ENCODE data around the gene OR5K1.

The OR5K1 gene

GRCh38 chr3:98449606-98450193 lies 13.3 kb upstream of the OR5K1 start:
- TF ChIP-seq, protein P1, sequence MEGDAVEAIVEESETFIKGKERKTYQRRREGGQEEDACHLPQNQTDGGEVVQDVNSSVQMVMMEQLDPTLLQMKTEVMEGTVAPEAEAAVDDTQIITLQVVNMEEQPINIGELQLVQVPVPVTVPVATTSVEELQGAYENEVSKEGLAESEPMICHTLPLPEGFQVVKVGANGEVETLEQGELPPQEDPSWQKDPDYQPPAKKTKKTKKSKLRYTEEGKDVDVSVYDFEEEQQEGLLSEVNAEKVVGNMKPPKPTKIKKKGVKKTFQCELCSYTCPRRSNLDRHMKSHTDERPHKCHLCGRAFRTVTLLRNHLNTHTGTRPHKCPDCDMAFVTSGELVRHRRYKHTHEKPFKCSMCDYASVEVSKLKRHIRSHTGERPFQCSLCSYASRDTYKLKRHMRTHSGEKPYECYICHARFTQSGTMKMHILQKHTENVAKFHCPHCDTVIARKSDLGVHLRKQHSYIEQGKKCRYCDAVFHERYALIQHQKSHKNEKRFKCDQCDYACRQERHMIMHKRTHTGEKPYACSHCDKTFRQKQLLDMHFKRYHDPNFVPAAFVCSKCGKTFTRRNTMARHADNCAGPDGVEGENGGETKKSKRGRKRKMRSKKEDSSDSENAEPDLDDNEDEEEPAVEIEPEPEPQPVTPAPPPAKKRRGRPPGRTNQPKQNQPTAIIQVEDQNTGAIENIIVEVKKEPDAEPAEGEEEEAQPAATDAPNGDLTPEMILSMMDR (IDR thresholded peaks at IDR 0.05; ENCODE audit: insufficient read depth, low read length, missing control alignments): no peak

GRCh38 chr3:98450372-98450771 lies 12.6 kb upstream of the OR5K1 start:
- TF ChIP-seq, protein P1 (IDR thresholded peaks at IDR 0.05; ENCODE audit: insufficient read depth, low read length, missing control alignments): no peak
- POLR2A ChIA-PET: no interaction called here
- H3K4me3 ChIP-seq (ENCODE audit: low read depth, low read length): no peak overlapping the region
- DNase-seq (ENCODE audit: low read depth, low spot score): no peak
- CTCF ChIA-PET: no interaction called here

More at GRCh38 chr3:98449606-98450193, 13.3 kb upstream of the OR5K1 start:
- H3K4me3 ChIP-seq (ENCODE audit: low read depth, low read length): no peak overlapping the region
- CTCF ChIA-PET: no interaction called here
- DNase-seq (ENCODE audit: low read depth, low spot score): no peak
- POLR2A ChIA-PET: no interaction called here

GRCh38 chr3:98453827-98454226 lies 9.2 kb upstream of the OR5K1 start:
- no peak for DNase-seq (ENCODE audit: low read depth, low spot score)
- H3K4me3 ChIP-seq (ENCODE audit: low read depth, low read length): no peak overlapping the region
- TF ChIP-seq, protein P1 (IDR thresholded peaks at IDR 0.05; ENCODE audit: insufficient read depth, low read length, missing control alignments): no peak
- CTCF ChIA-PET: no interaction called here
- POLR2A ChIA-PET: no interaction called here

- TF ChIP-seq, protein P1 (IDR thresholded peaks at IDR 0.05; ENCODE audit: insufficient read depth, low read length, missing control alignments): no peak
- POLR2A ChIA-PET: no interaction called here
- CTCF ChIA-PET: no interaction called here
- no peak for DNase-seq (ENCODE audit: low read depth, low spot score)
- no peak overlapping the region for H3K4me3 ChIP-seq (ENCODE audit: low read depth, low read length)
Observed at GRCh38 chr3:98454929-98455328, 8.1 kb upstream of the OR5K1 start.

DNA sequence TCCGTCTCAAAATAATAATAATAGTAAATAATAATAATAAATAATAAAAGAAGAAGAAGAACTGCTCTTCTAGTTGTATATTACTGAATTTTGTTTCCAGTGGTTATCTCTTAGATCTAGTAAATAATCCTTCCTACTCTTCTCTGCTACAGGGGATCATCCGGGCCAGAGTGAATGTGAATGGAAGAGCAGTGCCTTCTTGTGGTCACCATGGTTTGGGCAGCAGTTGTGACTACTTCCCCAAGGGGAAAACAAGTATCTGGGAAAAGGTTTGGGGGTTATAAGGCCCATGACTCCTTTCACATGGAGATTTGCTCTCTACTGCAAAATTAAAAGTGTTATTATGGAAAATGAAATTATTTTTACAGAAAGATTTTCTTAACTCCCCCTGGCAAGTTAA lies 5.5 kb upstream of the OR5K1 start:
- no peak overlapping the region for H3K4me3 ChIP-seq (ENCODE audit: low read depth, low read length)
- DNase-seq (ENCODE audit: low read depth, low spot score): no peak
- ChIA-PET POLR2A (no interaction called here), CTCF (no interaction called here)
- TF ChIP-seq, protein P1 (IDR thresholded peaks at IDR 0.05; ENCODE audit: insufficient read depth, low read length, missing control alignments): no peak

- ChIA-PET POLR2A (no interaction called here), CTCF (no interaction called here)
- no peak overlapping the region for H3K4me3 ChIP-seq (ENCODE audit: low read depth, low read length)
- no peak for DNase-seq (ENCODE audit: low read depth, low spot score)
- TF ChIP-seq, protein P1 (IDR thresholded peaks at IDR 0.05; ENCODE audit: insufficient read depth, low read length, missing control alignments): no peak
Observed at GRCh38 chr3:98460220-98460619, 2.8 kb upstream of the OR5K1 start.

All from AG04449 (cell line).